Measurements from ENCODE around the gene ZMAT5.

DNA sequence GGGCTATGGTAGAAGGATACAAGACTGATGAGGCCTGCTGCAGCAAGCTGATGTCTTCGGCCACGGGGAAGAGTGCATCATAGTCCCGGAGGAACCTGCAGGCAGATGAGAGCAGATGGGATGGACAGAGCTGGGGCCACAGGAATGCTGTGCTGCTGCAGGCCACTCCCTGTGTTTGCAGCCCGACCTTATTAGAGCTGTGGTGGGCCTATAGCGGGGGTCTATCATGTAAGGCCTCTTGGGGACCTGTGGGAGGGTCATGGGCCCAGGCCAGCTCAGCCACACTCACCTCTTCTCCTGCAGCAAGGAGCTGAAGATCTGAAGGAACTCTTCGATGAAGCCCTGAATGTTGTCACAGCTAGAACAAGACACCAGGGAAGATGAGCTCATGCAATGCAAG is 39.4 kb upstream of the ZMAT5 start:
- TF ChIP-seq ZNF138 (tag by site-specific recombination; IDR thresholded peaks at IDR 0.05; ENCODE audit: borderline replicate concordance) (no peak), MEIS1 (CRISPR knock-in tag; IDR thresholded peaks at IDR 0.05; ENCODE audit: borderline replicate concordance) (no peak), ZNF747 (tag by site-specific recombination; IDR thresholded peaks at IDR 0.05) (no peak), ZNF837 (tag by site-specific recombination; IDR thresholded peaks at IDR 0.05) (no peak), RBAK (tag by site-specific recombination; IDR thresholded peaks at IDR 0.05) (no peak), MYNN (tag by site-specific recombination; IDR thresholded peaks at IDR 0.05; ENCODE audit: borderline replicate concordance) (no peak), ZFP37 (tag by site-specific recombination; IDR thresholded peaks at IDR 0.05) (no peak)
- TF ChIP-seq, protein P1, sequence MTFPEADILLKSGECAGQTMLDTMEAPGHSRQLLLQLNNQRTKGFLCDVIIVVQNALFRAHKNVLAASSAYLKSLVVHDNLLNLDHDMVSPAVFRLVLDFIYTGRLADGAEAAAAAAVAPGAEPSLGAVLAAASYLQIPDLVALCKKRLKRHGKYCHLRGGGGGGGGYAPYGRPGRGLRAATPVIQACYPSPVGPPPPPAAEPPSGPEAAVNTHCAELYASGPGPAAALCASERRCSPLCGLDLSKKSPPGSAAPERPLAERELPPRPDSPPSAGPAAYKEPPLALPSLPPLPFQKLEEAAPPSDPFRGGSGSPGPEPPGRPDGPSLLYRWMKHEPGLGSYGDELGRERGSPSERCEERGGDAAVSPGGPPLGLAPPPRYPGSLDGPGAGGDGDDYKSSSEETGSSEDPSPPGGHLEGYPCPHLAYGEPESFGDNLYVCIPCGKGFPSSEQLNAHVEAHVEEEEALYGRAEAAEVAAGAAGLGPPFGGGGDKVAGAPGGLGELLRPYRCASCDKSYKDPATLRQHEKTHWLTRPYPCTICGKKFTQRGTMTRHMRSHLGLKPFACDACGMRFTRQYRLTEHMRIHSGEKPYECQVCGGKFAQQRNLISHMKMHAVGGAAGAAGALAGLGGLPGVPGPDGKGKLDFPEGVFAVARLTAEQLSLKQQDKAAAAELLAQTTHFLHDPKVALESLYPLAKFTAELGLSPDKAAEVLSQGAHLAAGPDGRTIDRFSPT (tag by site-specific recombination; IDR thresholded peaks at IDR 0.05), result no peak
- TF ChIP-seq, protein P2, sequence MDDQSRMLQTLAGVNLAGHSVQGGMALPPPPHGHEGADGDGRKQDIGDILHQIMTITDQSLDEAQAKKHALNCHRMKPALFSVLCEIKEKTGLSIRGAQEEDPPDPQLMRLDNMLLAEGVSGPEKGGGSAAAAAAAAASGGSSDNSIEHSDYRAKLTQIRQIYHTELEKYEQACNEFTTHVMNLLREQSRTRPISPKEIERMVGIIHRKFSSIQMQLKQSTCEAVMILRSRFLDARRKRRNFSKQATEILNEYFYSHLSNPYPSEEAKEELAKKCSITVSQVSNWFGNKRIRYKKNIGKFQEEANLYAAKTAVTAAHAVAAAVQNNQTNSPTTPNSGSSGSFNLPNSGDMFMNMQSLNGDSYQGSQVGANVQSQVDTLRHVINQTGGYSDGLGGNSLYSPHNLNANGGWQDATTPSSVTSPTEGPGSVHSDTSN (CRISPR knock-in tag; IDR thresholded peaks at IDR 0.05), result no peak
- TF ChIP-seq, protein P3, sequence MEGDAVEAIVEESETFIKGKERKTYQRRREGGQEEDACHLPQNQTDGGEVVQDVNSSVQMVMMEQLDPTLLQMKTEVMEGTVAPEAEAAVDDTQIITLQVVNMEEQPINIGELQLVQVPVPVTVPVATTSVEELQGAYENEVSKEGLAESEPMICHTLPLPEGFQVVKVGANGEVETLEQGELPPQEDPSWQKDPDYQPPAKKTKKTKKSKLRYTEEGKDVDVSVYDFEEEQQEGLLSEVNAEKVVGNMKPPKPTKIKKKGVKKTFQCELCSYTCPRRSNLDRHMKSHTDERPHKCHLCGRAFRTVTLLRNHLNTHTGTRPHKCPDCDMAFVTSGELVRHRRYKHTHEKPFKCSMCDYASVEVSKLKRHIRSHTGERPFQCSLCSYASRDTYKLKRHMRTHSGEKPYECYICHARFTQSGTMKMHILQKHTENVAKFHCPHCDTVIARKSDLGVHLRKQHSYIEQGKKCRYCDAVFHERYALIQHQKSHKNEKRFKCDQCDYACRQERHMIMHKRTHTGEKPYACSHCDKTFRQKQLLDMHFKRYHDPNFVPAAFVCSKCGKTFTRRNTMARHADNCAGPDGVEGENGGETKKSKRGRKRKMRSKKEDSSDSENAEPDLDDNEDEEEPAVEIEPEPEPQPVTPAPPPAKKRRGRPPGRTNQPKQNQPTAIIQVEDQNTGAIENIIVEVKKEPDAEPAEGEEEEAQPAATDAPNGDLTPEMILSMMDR (tag by site-specific recombination; IDR thresholded peaks at IDR 0.05), result no peak
- TF ChIP-seq, protein P4, sequence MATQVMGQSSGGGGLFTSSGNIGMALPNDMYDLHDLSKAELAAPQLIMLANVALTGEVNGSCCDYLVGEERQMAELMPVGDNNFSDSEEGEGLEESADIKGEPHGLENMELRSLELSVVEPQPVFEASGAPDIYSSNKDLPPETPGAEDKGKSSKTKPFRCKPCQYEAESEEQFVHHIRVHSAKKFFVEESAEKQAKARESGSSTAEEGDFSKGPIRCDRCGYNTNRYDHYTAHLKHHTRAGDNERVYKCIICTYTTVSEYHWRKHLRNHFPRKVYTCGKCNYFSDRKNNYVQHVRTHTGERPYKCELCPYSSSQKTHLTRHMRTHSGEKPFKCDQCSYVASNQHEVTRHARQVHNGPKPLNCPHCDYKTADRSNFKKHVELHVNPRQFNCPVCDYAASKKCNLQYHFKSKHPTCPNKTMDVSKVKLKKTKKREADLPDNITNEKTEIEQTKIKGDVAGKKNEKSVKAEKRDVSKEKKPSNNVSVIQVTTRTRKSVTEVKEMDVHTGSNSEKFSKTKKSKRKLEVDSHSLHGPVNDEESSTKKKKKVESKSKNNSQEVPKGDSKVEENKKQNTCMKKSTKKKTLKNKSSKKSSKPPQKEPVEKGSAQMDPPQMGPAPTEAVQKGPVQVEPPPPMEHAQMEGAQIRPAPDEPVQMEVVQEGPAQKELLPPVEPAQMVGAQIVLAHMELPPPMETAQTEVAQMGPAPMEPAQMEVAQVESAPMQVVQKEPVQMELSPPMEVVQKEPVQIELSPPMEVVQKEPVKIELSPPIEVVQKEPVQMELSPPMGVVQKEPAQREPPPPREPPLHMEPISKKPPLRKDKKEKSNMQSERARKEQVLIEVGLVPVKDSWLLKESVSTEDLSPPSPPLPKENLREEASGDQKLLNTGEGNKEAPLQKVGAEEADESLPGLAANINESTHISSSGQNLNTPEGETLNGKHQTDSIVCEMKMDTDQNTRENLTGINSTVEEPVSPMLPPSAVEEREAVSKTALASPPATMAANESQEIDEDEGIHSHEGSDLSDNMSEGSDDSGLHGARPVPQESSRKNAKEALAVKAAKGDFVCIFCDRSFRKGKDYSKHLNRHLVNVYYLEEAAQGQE (tag by site-specific recombination; IDR thresholded peaks at IDR 0.05), result no peak

All from HEK293 (cell line).